Smooth muscle cell of the brain vasculature (primary cell): ENCODE results near the gene ZNF479.
"Not testable (repeated sequence)": the region's sequence is repeated elsewhere in the genome, so short reads cannot be mapped to it uniquely, and the experiment has no call there.

Experiments
- DNase-seq: peaks from one replicate; pipeline ENCODE4 v3.0.0-alpha.2; 2012; ENCODE audit warnings: low read depth, low spot score

The ZNF479 gene

GRCh38 chr7:57132336-57132735 lies at the start of gene ZNF479:
TSS of gene ZNF479 (minus strand) at chr7:57132436. CDS start at chr7:57132324, 112 bp downstream.
- DNase-seq, result not testable (repeated sequence)

- no peak for DNase-seq
These were observed 49.8 kb upstream of the ZNF479 start for GRCh38 chr7:57182031-57182430.

GRCh38 chr7:57181281-57181680 lies 49.0 kb upstream of the ZNF479 start:
- no peak for DNase-seq

- DNase-seq, result no peak
These were observed 47.7 kb upstream of the ZNF479 start for GRCh38 chr7:57179776-57180415.

GRCh38 chr7:57178768-57179139 lies 46.5 kb upstream of the ZNF479 start:
- DNase-seq, result no peak

- DNase-seq, result no peak
These were observed 45.9 kb upstream of the ZNF479 start for GRCh38 chr7:57177856-57178767.

- DNase-seq, result no peak
These were observed 44.8 kb upstream of the ZNF479 start for GRCh38 chr7:57176928-57177635.

GRCh38 chr7:57165285-57165899 lies 33.2 kb upstream of the ZNF479 start:
- no peak for DNase-seq

GRCh38 chr7:57120123-57120784 lies 12.0 kb downstream of the ZNF479 start:
- not testable (repeated sequence) for DNase-seq
